Measurements from ENCODE around the gene PLEKHM3. TPM values are rescaled to one million over a fixed set of nuclear protein-coding genes. Genes with fewer than 3 reads are reported as not detected.
"Not testable (repeated sequence)": the region's sequence is repeated elsewhere in the genome, so short reads cannot be mapped to it uniquely, and the experiment has no call there.

Gene PLEKHM3
- total RNA-seq, 1 donor from 2014 or later, result 16.3 TPM

- DNase-seq, result no peak
Measured at GRCh38 chr2:208036357-208036756, 11.0 kb upstream of the PLEKHM3 start.

GRCh38 chr2:208034503-208035140, 9.3 kb upstream of the PLEKHM3 start:
- no peak for DNase-seq

- DNase-seq, result no peak
Measured at GRCh38 chr2:208033701-208034502, 8.6 kb upstream of the PLEKHM3 start.

- no peak for DNase-seq
Measured at GRCh38 chr2:208031608-208032019, 6.3 kb upstream of the PLEKHM3 start.

GRCh38 chr2:208025814-208026184, 472 bp upstream of the PLEKHM3 start:
- DNase-seq, result no peak

- no peak for DNase-seq
Measured at GRCh38 chr2:208024091-208024490, 1.2 kb downstream of the PLEKHM3 start.

GRCh38 chr2:208020253-208020652, 5.1 kb downstream of the PLEKHM3 start:
- no peak for DNase-seq

- DNase-seq, result not testable (repeated sequence)
Measured at GRCh38 chr2:208018124-208018712, 7.1 kb downstream of the PLEKHM3 start.

- DNase-seq, result no peak
Measured at GRCh38 chr2:208017721-208018120, 7.6 kb downstream of the PLEKHM3 start.

GRCh38 chr2:208015475-208015874, 9.9 kb downstream of the PLEKHM3 start:
- no peak for DNase-seq

- no peak for DNase-seq
Measured at GRCh38 chr2:208013285-208014178, 11.8 kb downstream of the PLEKHM3 start.

GRCh38 chr2:208012449-208012848, 12.9 kb downstream of the PLEKHM3 start:
- DNase-seq, result no peak

- no peak for DNase-seq
Measured at GRCh38 chr2:208010506-208010905, 14.8 kb downstream of the PLEKHM3 start.

GRCh38 chr2:208006833-208007232, 18.5 kb downstream of the PLEKHM3 start:
- no peak for DNase-seq

GRCh38 chr2:208006337-208006736, 19.0 kb downstream of the PLEKHM3 start:
- no peak for DNase-seq

GRCh38 chr2:208001924-208002323, 23.4 kb downstream of the PLEKHM3 start:
- DNase-seq, result no peak

- DNase-seq, result no peak
Measured at GRCh38 chr2:208000701-208001395, 24.5 kb downstream of the PLEKHM3 start.

- DNase-seq, result no peak
Measured at GRCh38 chr2:207996848-207997247, 28.5 kb downstream of the PLEKHM3 start.

GRCh38 chr2:207995887-207996286, 29.4 kb downstream of the PLEKHM3 start:
- DNase-seq, result no peak

- DNase-seq, result no peak
Measured at GRCh38 chr2:207993151-207993763, 32.1 kb downstream of the PLEKHM3 start.

GRCh38 chr2:207991944-207992343, 33.4 kb downstream of the PLEKHM3 start:
- no peak for DNase-seq

All from skin of body (tissue), 2 donors.